Measurements from ENCODE around the gene ZBTB16.

Gene ZBTB16

GRCh38 chr11:114196997-114197703, 137.6 kb downstream of the ZBTB16 start:
- H3K4me3 ChIP-seq (ENCODE audit: low read depth, low read length): no peak overlapping the region
- DNase-seq (ENCODE audit: low read depth): no peak
- no peak for TF ChIP-seq POLR2A (IDR thresholded peaks at IDR 0.05; ENCODE audit: extremely low read depth, insufficient read length)
- TF ChIP-seq MAX (IDR thresholded peaks at IDR 0.05; ENCODE audit: low read depth, low read length): no peak
- TF ChIP-seq MYC (IDR thresholded peaks at IDR 0.05; ENCODE audit: low read depth, low read length): no peak
- no peak for TF ChIP-seq CTCF (IDR thresholded peaks at IDR 0.05; ENCODE audit: low read depth, low read length)

- no peak for DNase-seq (ENCODE audit: low read depth)
- TF ChIP-seq MAX (IDR thresholded peaks at IDR 0.05; ENCODE audit: low read depth, low read length) (no peak), MYC (IDR thresholded peaks at IDR 0.05; ENCODE audit: low read depth, low read length) (no peak), POLR2A (IDR thresholded peaks at IDR 0.05; ENCODE audit: extremely low read depth, insufficient read length) (no peak), CTCF (IDR thresholded peaks at IDR 0.05; ENCODE audit: low read depth, low read length) (no peak)
- no peak overlapping the region for H3K4me3 ChIP-seq (ENCODE audit: low read depth, low read length)
These were observed 138.4 kb downstream of the ZBTB16 start for GRCh38 chr11:114197799-114198500.

- H3K4me3 ChIP-seq (ENCODE audit: low read depth, low read length): no peak overlapping the region
- no peak for TF ChIP-seq MYC (IDR thresholded peaks at IDR 0.05; ENCODE audit: low read depth, low read length)
- TF ChIP-seq CTCF (IDR thresholded peaks at IDR 0.05; ENCODE audit: low read depth, low read length): no peak
- TF ChIP-seq MAX (IDR thresholded peaks at IDR 0.05; ENCODE audit: low read depth, low read length): no peak
- TF ChIP-seq POLR2A (IDR thresholded peaks at IDR 0.05; ENCODE audit: extremely low read depth, insufficient read length): no peak
These were observed 139.5 kb downstream of the ZBTB16 start for GRCh38 chr11:114199051-114199450.

GRCh38 chr11:114200351-114201133, 141.0 kb downstream of the ZBTB16 start:
- no peak overlapping the region for H3K4me3 ChIP-seq (ENCODE audit: low read depth, low read length)
- TF ChIP-seq POLR2A (IDR thresholded peaks at IDR 0.05; ENCODE audit: extremely low read depth, insufficient read length): no peak
- TF ChIP-seq MYC (IDR thresholded peaks at IDR 0.05; ENCODE audit: low read depth, low read length): no peak
- TF ChIP-seq MAX (IDR thresholded peaks at IDR 0.05; ENCODE audit: low read depth, low read length): no peak
- no peak for TF ChIP-seq CTCF (IDR thresholded peaks at IDR 0.05; ENCODE audit: low read depth, low read length)
- DNase-seq (ENCODE audit: low read depth): no peak

More at GRCh38 chr11:114199051-114199450, 139.5 kb downstream of the ZBTB16 start:
- DNase-seq (ENCODE audit: low read depth): no peak

GRCh38 chr11:114201219-114201618, 141.7 kb downstream of the ZBTB16 start:
- TF ChIP-seq MYC (IDR thresholded peaks at IDR 0.05; ENCODE audit: low read depth, low read length) (no peak), MAX (IDR thresholded peaks at IDR 0.05; ENCODE audit: low read depth, low read length) (no peak), POLR2A (IDR thresholded peaks at IDR 0.05; ENCODE audit: extremely low read depth, insufficient read length) (no peak), CTCF (IDR thresholded peaks at IDR 0.05; ENCODE audit: low read depth, low read length) (no peak)
- H3K4me3 ChIP-seq (ENCODE audit: low read depth, low read length): no peak overlapping the region
- no peak for DNase-seq (ENCODE audit: low read depth)

Data from NB4 (cell line).